Activated naive CD4-positive, alpha-beta T cell treated with anti-CD3 and anti-CD28 coated beads, Interleukin-2, amount 50 U/mL, for 72 hours (primary cell): ENCODE measurements around the gene KLK5. TPM values are rescaled to one million over a fixed set of nuclear protein-coding genes. Genes with fewer than 3 reads are reported as not detected.
A peak's percentile ranks its signal among the peaks of the same experiment; 100 is the strongest.

Source experiments
- ATAC-seq, 2 donors: fragments of 150-1000 bp; cut with Tn5 transposase; 2 replicates each; pipeline ENCODE4 v1.10.0; 2021; ENCODE audit warnings: mild to moderate bottlenecking in 2 of 2, moderate library complexity in 2 of 2
- DNase-seq, 2 donors: peaks; one replicate each; pipeline ENCODE4 v3.0.0; 2021 to 2022; ENCODE audit warnings: low spot score in 2 of 2
- H3K27ac Mint-ChIP-seq, 2 donors: one replicate each; pipeline ENCODE4 v1.8.0; 2022; ENCODE audit warnings: mild to moderate bottlenecking in 2 of 2, mixed read lengths in 2 of 2
- H3K36me3 Mint-ChIP-seq, 2 donors: one replicate each; pipeline ENCODE4 v1.8.0; 2022; ENCODE audit warnings: mixed read lengths in 2 of 2
- H3K9me3 Mint-ChIP-seq, 2 donors: one replicate each; pipeline ENCODE4 v1.8.0; 2022; ENCODE audit warnings: mixed read lengths in 2 of 2
- total RNA-seq, 2 donors: library from RNA; stranded (reverse); gene quantifications; one replicate each; pipeline ENCODE4 v1.2.3, GENCODE V29; 2022

The KLK5 gene
- total RNA-seq, 2 donors from 2014 or later = not detected

DNA sequence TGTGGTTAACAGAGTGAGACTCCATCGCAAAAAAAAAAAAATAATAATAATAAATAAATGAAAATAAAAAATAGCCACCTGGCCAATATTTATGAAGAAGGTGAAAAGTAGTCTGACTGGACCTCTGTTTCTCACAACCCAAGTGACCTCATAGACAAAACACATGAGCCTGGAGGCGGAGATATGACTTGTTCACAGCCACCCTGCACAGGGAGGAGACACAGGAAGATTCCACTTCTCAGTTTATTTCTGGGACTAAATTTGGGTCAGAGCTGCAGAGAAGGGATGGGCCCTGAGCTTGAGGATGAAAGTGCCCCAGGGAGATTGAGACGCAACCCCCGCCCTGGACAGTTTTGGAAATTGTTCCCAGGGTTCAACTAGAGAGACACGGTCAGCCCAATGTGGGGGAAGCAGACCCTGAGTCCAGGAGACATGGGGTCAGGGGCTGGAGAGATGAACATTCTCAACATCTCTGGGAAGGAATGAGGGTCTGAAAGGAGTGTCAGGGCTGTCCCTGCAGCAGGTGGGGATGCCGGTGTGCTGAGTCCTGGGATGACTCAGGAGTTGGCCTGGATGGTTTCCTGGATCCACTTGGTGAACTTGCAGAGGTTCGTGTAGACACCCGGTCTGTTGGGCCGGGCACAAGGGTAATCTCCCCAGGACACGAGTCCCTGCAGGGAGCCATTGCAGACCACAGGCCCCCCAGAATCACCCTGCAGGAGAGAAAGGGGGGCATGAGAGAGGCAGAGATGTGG lies 9.6 kb downstream of the KLK5 start:
- peaks cover 6 to 10% of the 10 kb centered on the region in 2 donors for H3K36me3 Mint-ChIP-seq
- H3K9me3 Mint-ChIP-seq = peaks cover 0 to 7% of the 10 kb centered on the region in 2 donors
- ATAC-seq (no peak), DNase-seq (no peak)
- H3K27ac Mint-ChIP-seq = no peak overlapping the region

DNA sequence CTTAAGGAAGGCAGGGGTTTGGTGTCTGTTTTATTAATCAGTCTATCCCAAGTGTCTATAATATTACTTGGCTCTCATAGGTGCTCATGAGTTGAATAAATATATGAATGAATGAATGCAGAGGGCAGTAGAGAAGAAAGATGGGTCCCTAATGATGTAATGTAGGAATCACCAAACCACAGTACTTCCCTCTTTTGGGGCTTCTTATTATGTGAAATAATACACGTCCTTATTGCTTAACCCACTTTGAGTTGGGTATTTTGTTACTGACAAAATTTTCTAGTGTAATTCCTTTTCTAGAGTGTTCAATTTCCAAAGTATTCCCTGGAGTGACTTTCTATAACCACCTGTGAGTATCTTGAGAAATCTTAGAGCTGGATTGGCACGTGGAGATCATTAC lies 13.2 kb downstream of the KLK5 start:
- H3K9me3 Mint-ChIP-seq = peaks cover 0 to 7% of the 10 kb centered on the region in 2 donors
- H3K27ac Mint-ChIP-seq = no peak overlapping the region
- peaks cover 6 to 10% of the 10 kb centered on the region in 2 donors for H3K36me3 Mint-ChIP-seq
- DNase-seq (no peak), ATAC-seq (no peak)

DNA sequence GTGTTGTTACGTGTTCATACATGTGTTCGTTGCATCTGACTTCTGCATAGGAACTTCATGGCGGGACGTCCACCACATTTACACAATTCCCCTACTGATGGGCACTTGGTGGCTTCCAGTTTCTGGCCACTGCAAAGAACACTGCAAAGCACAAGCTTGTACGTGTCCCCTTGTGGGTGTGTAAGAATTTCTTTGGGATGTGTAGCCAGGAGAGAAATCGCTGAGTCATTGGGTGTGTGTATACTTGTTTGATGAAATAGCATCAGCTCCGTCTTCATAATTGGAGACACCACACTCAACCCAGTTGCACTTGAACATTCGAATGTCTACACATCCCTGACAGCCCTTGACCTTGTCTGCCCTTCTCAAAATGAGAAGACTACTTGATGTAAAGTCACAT lies 19.2 kb downstream of the KLK5 start:
- Mint-ChIP-seq H3K9me3 (no peaks in the 10 kb centered on the region), H3K27ac (no peak overlapping the region), H3K36me3 (no peaks in the 10 kb centered on the region)
- ATAC-seq (no peak), DNase-seq (no peak)

DNA sequence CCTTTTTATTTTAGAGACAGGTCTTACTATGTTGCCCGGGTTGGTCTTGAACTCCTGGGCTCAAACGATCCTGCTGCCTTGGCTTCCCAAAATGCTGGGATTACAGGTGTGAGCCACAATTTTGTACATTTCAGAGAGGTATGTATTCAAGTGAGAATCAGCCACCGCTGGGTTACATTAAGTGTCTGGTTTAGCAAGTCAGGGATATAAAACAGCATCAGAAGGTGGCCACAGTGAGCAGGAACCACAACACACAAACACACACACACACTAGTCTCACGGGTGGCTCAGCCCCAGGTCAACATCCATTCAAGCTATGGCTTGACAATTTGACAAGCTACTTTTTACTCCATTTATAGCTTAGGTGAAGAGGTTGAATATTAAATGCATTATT lies 20.2 kb downstream of the KLK5 start:
- Mint-ChIP-seq H3K36me3 (no peaks in the 10 kb centered on the region), H3K9me3 (no peaks in the 10 kb centered on the region), H3K27ac (no peak overlapping the region)
- no peak for ATAC-seq
- DNase-seq = no peak

DNA sequence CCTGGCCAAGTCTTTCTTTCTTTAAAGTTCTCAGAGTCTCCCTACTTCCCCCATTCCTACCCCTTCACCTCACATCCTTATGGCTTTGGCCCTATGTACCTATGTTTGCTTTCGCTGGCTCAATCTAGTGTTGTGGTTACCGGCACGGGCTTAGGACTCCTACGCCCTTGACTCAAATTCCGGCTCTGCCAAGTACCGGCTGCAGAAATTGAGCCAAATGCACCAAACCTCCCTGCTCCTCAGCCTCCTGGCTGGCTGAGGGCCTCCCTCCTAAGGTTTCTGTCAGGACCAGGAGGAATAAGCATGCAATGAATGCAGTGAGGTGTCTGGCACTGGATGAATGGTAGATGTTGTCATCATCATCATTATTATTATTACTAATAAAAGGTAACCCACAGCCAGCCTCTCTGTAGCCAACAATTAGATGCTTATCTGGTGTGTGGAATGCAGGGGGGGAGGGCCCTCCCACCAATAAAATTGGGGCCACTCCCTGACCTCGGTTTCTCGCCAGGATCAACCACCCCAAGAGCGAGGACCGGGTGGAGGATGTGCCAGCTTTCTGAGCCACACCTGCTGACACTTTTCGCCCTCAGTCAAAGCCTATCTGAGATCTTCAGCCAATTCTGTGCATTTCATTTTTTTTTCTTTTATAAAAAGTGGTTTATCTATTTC lies 20.7 kb downstream of the KLK5 start:
- no peak for ATAC-seq
- DNase-seq = no peak
- Mint-ChIP-seq H3K9me3 (no peaks in the 10 kb centered on the region), H3K36me3 (no peaks in the 10 kb centered on the region), H3K27ac (no peak overlapping the region)

DNA sequence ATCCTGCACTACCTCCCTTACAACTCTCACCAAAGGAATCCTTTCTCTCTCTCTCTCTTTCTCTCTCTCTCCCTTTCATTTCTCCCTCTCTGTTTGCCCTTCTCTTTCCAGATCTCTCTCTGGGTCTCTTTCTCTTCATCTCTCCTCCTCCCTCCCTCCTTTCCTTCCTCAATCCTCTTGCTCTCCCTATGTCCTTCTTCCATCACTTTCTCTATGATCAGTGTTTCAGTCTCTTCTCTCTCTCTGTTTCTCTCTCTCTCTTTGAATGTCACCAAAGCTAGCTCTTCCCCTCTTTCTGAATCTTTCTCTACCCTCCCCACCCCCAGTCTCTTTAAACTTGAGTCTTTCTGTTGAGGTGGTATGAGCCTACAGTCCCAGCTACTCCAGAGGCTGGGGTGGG lies 21.8 kb downstream of the KLK5 start:
- Mint-ChIP-seq H3K9me3 (no peaks in the 10 kb centered on the region), H3K36me3 (no peaks in the 10 kb centered on the region), H3K27ac (no peak overlapping the region)
- ATAC-seq (no peak), DNase-seq (no peak)

DNA sequence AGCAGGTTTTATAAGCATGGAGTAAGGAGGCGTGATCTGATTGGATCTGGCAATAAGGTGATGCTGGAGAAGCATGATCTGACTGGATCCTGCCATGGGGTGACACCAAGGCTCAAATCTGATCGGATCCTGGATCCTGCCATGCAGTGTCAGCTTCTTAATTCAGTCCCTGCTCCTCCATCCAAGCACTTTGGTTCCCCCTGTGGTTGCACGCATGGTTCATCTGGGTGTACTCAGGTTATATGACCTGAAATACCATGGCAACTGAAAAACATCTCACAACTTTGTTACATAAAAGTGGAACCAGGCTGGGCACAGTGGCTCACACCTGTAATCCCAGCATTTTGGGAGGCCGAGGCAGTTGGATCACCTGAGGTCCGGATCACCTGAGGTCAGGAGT lies 24.0 kb downstream of the KLK5 start:
- no peaks in the 10 kb centered on the region for H3K36me3 Mint-ChIP-seq
- no peak for ATAC-seq
- no peaks in the 10 kb centered on the region for H3K9me3 Mint-ChIP-seq

DNA sequence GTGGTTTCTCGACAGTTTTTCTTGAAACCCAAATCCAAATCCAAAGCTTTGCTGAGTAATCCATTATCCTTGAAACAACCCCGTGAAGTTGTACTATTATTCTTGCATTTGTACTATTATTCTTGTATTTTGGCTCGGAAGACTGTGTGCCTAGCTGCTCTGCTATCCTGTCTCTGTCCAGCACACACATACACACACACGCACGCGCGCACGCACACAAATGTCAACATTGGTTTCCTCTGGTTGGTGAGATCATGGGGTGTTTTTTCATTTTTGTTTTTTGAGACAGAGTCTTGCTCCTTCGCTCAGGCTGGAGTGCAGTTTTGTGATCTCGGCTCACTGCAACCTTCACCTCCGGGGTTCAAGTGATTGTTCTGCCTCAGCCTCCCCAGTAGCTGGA lies 26.7 kb downstream of the KLK5 start:
- DNase-seq = no peak
- no peaks in the 10 kb centered on the region for H3K9me3 Mint-ChIP-seq
- no peak overlapping the region for H3K27ac Mint-ChIP-seq
- ATAC-seq = no peak
- no peaks in the 10 kb centered on the region for H3K36me3 Mint-ChIP-seq

More for the DNA sequence above, 24.0 kb downstream of the KLK5 start:
- no peak overlapping the region for H3K27ac Mint-ChIP-seq
- no peak for DNase-seq

DNA sequence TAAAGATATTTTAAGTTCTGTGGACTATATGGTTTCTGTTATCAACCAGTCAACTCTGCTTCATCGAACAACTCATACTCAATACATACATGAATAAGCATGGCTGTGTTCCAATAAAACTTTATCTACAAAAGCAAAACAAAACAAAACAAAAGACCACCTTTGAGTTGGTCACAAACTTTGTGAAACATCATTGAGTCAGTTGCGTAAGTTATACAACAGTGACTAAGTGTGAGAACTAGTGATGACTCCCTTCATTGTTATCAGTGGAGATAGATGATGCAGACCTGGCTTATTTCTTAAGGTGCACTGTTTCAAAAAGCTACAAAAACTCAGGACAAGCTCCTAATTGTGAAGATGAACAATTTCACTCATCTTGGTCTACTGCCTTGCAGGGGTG lies 27.1 kb downstream of the KLK5 start:
- Mint-ChIP-seq H3K36me3 (no peaks in the 10 kb centered on the region), H3K9me3 (no peaks in the 10 kb centered on the region), H3K27ac (no peak overlapping the region)
- DNase-seq (no peak), ATAC-seq (no peak)

DNA sequence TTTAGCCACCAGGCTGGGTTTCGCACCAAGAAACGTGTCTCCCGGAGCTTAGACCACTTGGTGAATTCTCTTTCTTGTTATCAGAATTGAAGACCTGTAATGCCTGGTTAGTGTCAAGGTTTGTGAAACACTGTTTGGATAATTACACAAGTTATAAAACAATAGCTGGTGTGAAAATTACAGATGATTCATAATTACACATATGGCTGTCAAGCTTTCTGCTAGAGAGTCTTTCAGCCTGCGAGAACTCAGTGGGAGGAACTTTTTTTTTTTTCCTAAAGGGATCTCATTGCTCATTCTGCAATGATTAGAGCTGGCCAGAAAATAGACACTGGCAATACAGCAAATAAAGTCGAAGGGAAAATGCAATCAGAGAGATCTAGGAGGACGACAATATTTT lies 28.3 kb downstream of the KLK5 start:
- no peaks in the 10 kb centered on the region for H3K9me3 Mint-ChIP-seq
- no peaks in the 10 kb centered on the region for H3K36me3 Mint-ChIP-seq
- DNase-seq (no peak), ATAC-seq (no peak)
- H3K27ac Mint-ChIP-seq = no peak overlapping the region

DNA sequence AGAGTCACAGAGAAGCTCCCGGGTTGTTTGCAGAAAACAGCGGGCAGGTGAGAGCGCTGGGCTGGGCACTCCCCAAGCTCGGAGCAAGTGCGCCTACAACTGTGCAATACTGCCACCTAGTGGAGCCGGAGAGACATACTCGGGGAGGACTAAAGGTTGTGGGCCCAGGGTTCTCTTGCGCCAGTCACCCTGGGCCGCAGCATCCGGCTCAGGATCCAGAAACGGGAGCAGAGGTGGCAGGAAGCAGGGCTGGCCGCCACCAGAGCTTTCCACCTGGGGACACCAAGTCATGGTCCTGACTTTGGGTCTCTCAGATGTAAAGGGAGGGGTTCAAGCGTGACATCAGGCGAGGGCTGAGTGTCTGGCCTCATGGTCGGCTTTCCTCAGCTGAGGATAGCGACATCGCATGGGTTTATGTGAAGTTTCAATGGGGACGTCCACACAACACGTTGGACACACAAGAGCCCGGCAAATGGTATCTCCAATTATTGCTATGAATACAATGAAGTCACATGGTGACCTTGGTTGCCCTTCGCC lies 30.5 kb downstream of the KLK5 start:
- Mint-ChIP-seq H3K36me3 (no peaks in the 10 kb centered on the region), H3K9me3 (no peaks in the 10 kb centered on the region), H3K27ac (no peak overlapping the region)
- peak; percentile 97 to 99 for ATAC-seq
- DNase-seq = peak; percentile 68 to 88

DNA sequence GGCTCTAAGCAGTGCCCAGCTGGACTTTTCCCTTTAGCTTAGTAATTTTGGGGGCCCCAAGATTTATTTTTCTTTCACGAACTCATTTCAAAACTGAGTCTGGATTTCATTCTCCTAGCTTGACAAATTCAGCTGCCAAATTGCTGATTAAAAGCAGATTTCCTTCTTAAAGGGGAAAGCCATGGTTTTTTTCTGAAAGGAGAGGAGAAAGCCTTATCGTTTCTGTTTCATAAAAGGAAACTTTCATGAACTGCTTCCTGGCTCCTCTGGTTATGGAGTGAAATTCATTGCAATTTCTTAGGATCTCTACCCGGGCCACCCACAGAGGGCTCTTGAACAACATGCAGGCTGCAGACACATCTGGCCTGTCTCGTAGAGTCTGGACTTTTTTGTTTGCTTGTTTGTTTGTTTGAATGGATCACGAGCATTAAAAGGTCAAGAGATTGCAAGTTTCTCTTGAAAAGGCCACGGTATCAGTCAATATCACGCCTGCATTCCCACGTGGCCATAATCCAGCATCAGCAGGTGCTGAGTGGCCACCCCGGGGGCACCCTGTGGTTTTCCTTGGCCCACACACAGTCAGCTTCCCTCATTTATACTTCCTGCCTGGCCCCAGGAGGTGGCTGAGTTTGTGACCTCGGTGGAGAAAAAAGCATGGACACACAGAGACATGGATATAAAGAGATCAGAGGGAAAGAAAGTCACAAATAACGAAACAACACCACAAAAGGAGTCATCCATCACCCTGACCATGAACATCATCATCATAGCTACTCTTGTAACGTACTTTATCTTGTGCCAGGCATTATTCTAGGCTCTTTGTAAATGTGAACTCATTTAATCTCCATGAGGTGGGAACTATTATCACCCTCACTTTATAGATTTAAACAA lies 31.2 kb downstream of the KLK5 start:
- Mint-ChIP-seq H3K36me3 (no peaks in the 10 kb centered on the region), H3K9me3 (no peaks in the 10 kb centered on the region), H3K27ac (no peak overlapping the region)
- DNase-seq = no peak
- peak; percentile 50 to 51 for ATAC-seq

DNA sequence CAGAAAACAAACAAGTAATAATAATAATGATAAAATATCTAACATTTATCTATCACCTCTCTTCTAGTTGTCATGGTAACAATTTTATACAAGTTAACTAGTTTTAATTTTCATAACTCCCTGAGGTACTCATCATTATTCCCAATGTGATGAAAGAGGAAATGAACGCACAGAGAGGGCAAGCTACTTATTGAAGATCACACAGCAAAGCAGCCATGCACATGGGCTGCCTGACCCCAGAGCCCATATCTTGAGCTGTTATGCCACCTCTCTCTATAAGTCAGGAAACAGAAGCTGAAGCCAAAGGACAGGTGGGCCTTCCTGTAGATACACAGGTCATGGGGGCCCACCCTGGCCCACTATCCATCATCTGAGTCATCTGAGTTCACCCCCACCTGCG lies 36.8 kb downstream of the KLK5 start:
- no peak for ATAC-seq
- no peak for DNase-seq
- Mint-ChIP-seq H3K27ac (no peak overlapping the region), H3K9me3 (no peaks in the 10 kb centered on the region), H3K36me3 (no peaks in the 10 kb centered on the region)

DNA sequence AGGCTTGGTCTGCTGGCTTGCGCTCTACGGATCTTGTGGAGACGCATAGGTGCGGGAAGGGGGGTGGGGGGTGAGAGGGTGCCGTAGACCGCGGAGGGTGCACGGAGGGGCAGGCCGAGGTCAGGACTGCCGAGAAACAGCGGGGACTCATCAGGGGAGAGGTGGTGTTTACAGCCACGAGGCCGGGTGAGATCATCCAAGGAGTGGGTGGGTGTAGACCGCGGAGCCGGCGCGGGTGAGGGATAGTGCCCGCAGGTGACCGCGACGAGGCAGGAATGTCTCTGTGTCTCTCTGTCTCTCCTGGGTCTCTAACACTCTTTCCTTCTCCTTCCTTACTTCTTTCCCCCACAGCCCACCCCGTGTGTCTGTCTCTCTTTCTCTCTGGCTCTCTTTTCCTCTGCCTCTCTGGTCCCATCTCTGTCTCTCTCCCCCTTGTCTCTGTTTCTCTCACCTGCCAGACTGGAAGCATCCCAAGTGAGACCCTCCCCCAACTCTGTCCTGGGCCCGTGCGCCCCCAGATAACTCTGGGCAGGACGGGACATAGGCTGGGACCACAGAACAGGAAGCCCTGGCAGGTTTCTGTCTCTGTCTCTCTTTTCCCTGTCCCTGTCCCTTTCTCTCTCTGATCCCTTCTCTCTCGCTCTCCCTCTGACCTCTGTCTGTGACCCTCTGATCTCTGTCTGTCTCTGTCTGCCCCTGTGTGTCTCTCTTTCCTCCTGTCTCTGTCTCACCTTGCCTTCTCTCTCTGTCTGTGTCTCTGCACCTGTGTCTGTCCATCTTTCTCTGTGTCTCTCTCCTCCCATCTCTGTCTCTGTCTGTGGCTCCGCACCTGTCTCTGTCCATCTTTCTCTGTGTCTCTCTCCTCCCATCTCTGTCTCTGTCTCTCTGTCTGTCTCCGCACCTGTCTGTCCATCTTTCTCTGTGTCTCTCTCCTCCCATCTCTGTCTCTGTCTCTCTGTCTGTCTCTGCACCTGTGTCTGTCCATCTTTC lies 39.8 kb downstream of the KLK5 start:
- Mint-ChIP-seq H3K9me3 (no peaks in the 10 kb centered on the region), H3K36me3 (no peaks in the 10 kb centered on the region), H3K27ac (no peak overlapping the region)
- ATAC-seq = peak; percentile 69 to 82
- DNase-seq = peak in 1 of 2 donors; percentile 19

DNA sequence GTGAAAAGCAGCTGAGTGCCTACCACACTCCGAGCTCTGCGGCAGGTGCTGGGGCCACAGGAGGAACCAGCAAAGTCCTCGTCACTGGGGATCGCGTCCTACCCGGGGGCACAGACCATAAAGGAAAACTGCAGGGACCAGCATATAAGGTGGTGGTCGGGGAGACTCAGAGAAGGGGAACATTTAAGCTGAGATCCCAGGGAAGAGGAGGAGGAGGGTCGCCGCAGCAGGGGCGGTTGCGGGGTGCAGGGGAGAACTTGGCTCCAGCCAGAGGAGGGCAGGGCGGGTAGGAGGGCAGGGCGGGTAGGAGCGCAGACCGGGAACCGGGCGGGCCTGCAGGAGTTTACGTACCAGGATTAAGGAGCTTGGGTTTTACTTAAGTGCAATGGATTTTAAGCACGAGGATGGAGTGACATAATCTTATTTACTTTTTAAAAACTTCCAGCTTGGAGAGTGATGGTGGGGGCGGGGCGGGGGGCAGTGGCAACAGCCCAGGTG lies 40.7 kb downstream of the KLK5 start:
- ATAC-seq = no peak
- Mint-ChIP-seq H3K9me3 (no peaks in the 10 kb centered on the region), H3K36me3 (no peaks in the 10 kb centered on the region), H3K27ac (no peak overlapping the region)
- DNase-seq = no peak
